Tibial nerve (tissue), 4 donors: ENCODE measurements around the gene SELENON.

Experiments
- CTCF ChIP-seq, 5 experiments: fragments of 200-600 bp in 3 of 5; fragments of 450-650 bp in 2 of 5; sonication (generic) in 3 of 5; IDR thresholded peaks; one replicate each; pipeline ENCODE4 v1.5.1; 2016 to 2019; ENCODE audit warnings: antibody characterized with exemption in 5 of 5, mild to moderate bottlenecking in 3 of 5, moderate library complexity in 2 of 5
- EP300 ChIP-seq, 2 donors: sonication (generic); formaldehyde crosslinking; IDR thresholded peaks; one replicate each; pipeline ENCODE4 v1.6.1; 2017; ENCODE audit warnings: antibody characterized with exemption in 2 of 2, mild to moderate bottlenecking in 1 of 2

GRCh38 chr1:25856856-25857255 lies 56.9 kb downstream of the SELENON start:
- TF ChIP-seq CTCF (IDR thresholded peaks at IDR 0.05) (no peak), EP300 (IDR thresholded peaks at IDR 0.05) (no peak)
